Testis (tissue), 3 donors: ENCODE data around the gene QRFP. TPM values are rescaled to one million over a fixed set of nuclear protein-coding genes. Genes with fewer than 3 reads are reported as not detected.

Source experiments
- DNase-seq: peaks from one replicate; pipeline ENCODE4 v3.0.0-alpha.2; 2019
- H3K27ac ChIP-seq, 2 donors: fragments of 200-600 bp; sonication (generic); one replicate each; pipeline ENCODE4 v1.5.1; 2019
- H3K27me3 ChIP-seq: fragments of 200-600 bp; sonication (generic); one replicate; pipeline ENCODE4 v1.5.1; 2019
- H3K36me3 ChIP-seq: fragments of 200-600 bp; sonication (generic); one replicate; pipeline ENCODE4 v1.5.1; 2017; ENCODE audit warnings: low read depth; ENCODE audit errors: missing control alignments
- H3K4me1 ChIP-seq: fragments of 200-600 bp; sonication (generic); one replicate; pipeline ENCODE4 v1.5.1; 2019
- H3K4me3 ChIP-seq, 2 donors: fragments of 200-600 bp; sonication (generic); one replicate each; pipeline ENCODE4 v1.5.1; 2017 to 2019
- H3K9me3 ChIP-seq: fragments of 200-600 bp; sonication (generic); one replicate; pipeline ENCODE4 v1.5.1; 2017
- POLR2A ChIP-seq: fragments of 450-650 bp; IDR thresholded peaks from one replicate; pipeline ENCODE4 v1.6.1; 2017; ENCODE audit warnings: antibody characterized with exemption, mild to moderate bottlenecking, moderate library complexity
- WGBS, 2 donors: methylation state at CpG; one replicate each; pipeline ENCODE4 v1.1.5; 2018; 5-methylcytosine and 5-hydroxymethylcytosine counted together
- intact Hi-C: fragments of 100-400 bp; cut with DNase I; formaldehyde crosslinking; loops from one replicate; pipeline ENCODE4 v1.15.1; 2023; ENCODE audit warnings: low total_unique reads
- polyA plus RNA-seq: library from polyadenylated mRNA; stranded (reverse); fragments of 350-450 nt; fragmentation: Illumina TruSeq; extraction: RNeasy Lipid Tissue Mini Kit (QIAGEN cat#74804); gene quantifications from one replicate; pipeline ENCODE4 v1.2.3, GENCODE V29; 2014; ENCODE audit warnings: low read depth, low replicate concordance; ENCODE audit not compliant: insufficient read depth
- total RNA-seq, 2 donors: library from RNA; depleted of rRNA; stranded (reverse); fragments of >200 nt; gene quantifications; one replicate each; pipeline ENCODE4 v1.2.3, GENCODE V29; 2016
- TF ChIP-seq, protein P1 (sequence below), 3 experiments: fragments of 450-650 bp in 2 of 3; fragments of 200-600 bp in 1 of 3; sonication (generic) in 1 of 3; IDR thresholded peaks; one replicate each; pipeline ENCODE4 v1.5.1; 2016 to 2019; ENCODE audit warnings: antibody characterized with exemption in 3 of 3, mild to moderate bottlenecking in 2 of 3, moderate library complexity in 1 of 3

Gene QRFP
- total and polyA plus RNA-seq, 3 donors from 2014 or later = 0.24 TPM; not detected in 2

- 90 to 96% methylated on average over 8 to 15 of the region's 15 CpGs for WGBS, 2 donors
- Histone ChIP-seq H3K4me1 (peaks cover 5% of the 10 kb centered on the region), H3K4me3 (no peak overlapping the region), H3K27me3 (no peaks in the 10 kb centered on the region), H3K36me3 (no peaks in the 10 kb centered on the region), H3K9me3 (no peaks in the 10 kb centered on the region), H3K27ac (no peak overlapping the region)
- TF ChIP-seq POLR2A = no peak
- TF ChIP-seq, protein P1, sequence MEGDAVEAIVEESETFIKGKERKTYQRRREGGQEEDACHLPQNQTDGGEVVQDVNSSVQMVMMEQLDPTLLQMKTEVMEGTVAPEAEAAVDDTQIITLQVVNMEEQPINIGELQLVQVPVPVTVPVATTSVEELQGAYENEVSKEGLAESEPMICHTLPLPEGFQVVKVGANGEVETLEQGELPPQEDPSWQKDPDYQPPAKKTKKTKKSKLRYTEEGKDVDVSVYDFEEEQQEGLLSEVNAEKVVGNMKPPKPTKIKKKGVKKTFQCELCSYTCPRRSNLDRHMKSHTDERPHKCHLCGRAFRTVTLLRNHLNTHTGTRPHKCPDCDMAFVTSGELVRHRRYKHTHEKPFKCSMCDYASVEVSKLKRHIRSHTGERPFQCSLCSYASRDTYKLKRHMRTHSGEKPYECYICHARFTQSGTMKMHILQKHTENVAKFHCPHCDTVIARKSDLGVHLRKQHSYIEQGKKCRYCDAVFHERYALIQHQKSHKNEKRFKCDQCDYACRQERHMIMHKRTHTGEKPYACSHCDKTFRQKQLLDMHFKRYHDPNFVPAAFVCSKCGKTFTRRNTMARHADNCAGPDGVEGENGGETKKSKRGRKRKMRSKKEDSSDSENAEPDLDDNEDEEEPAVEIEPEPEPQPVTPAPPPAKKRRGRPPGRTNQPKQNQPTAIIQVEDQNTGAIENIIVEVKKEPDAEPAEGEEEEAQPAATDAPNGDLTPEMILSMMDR (IDR thresholded peaks at IDR 0.05) = no peak
- intact Hi-C loops = no loop called here
- no peak for DNase-seq
Observed at GRCh38 chr9:130882696-130883225, 13.9 kb downstream of the QRFP start.

DNA sequence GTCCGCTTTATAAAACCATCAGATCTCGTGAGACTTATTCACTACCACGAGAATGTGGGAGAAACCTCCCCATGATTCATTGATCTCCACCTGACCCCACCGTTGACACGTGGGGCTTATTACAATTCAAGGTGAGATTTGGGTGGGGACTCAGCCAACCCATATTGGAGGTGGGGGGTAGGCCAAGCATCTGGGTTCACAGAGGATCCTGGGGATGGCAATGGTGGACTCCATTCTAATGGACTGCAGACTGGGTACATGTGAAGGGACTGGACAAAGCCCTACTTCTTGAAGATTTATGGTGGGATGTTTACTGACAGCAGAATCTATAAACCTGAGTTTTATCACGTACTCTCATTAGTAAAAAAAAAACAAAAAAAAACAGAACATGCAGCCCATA lies 15.1 kb downstream of the QRFP start:
- WGBS, 2 donors = 79 to 85% methylated on average over 6 of the region's 6 CpGs

DNA sequence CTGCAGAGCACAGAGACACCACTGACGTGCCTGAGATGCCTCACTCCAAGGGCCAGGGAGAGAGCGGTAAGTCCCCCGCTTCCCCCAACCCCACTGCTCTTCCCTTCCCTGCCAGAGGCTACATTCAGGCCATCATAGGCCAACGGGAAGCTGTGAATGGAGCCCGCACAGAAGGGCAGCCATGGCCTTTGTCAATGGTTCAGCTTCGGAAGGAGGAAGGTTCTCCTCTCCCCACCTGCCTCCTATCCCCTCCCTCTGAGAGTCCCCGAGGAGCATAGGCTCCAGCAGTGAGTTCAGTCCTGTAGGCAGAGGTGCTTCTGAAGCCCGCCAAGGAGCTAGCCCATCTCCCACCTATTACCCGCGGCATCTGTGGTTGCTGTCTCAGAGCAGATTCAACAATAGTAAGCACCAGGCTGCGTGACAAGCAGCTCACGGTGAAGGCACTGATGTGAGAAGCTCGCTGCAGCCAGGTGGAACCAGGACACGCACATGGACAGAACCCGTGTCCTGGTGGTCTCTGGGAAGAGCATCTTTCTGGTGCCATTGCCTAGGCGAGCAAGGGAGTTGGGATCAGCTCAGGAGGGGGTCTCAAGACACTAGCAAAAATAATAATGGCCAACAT lies 15.9 kb downstream of the QRFP start:
- DNase-seq = no peak
- no peaks in the 10 kb centered on the region for H3K27me3 ChIP-seq
- TF ChIP-seq POLR2A = no peak
- no peak overlapping the region for H3K4me3 ChIP-seq
- intact Hi-C loops = no loop called here
- no peak overlapping the region for H3K27ac ChIP-seq
- WGBS, 2 donors = 92 to 95% methylated on average over 7 to 15 of the region's 16 CpGs
- H3K9me3 ChIP-seq = no peaks in the 10 kb centered on the region
- peaks cover 2% of the 10 kb centered on the region for H3K36me3 ChIP-seq
- H3K4me1 ChIP-seq = peaks cover under 1% of the 10 kb centered on the region

More for the DNA sequence above, 15.1 kb downstream of the QRFP start:
- no peaks in the 10 kb centered on the region for H3K27me3 ChIP-seq
- peaks cover 5% of the 10 kb centered on the region for H3K4me1 ChIP-seq
- H3K4me3 ChIP-seq = no peak overlapping the region
- no peak for TF ChIP-seq POLR2A
- TF ChIP-seq, protein P1 (IDR thresholded peaks at IDR 0.05) = no peak
- H3K36me3 ChIP-seq = no peaks in the 10 kb centered on the region
- DNase-seq = no peak
- H3K9me3 ChIP-seq = no peaks in the 10 kb centered on the region
- no peak overlapping the region for H3K27ac ChIP-seq
- intact Hi-C loops = no loop called here

DNA sequence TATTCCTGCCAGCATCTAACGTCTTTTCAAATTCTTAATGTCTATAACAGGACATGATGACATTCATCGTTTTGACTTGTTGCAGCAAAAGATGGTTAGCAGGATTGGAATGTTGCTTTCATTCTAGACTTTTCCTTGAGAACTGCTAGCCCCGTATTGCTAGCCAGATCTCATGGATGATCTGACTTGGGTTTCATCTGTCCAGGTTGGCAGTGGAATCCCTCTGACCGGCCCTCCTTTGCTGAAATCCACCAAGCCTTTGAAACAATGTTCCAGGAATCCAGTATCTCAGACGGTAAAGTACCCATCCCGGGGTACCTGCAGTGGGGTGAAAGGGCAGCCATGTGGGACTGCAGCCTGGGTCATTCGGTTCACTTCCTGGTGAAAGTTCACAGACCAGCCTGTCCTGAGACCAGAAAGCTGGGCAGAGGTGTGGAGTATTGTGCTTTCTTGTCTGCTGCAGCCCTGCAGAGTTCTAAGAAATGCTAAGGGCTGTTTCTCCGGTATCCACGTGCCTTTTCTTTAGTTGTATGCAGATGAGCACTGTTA lies 16.7 kb downstream of the QRFP start:
- Histone ChIP-seq H3K9me3 (no peaks in the 10 kb centered on the region), H3K4me1 (no peaks in the 10 kb centered on the region), H3K27me3 (no peaks in the 10 kb centered on the region), H3K36me3 (peaks cover 2% of the 10 kb centered on the region), H3K27ac (no peak overlapping the region), H3K4me3 (no peak overlapping the region)
- TF ChIP-seq POLR2A = no peak
- TF ChIP-seq, protein P1 (IDR thresholded peaks at IDR 0.05) = no peak
- intact Hi-C loops = no loop called here
- 91 to 94% methylated on average over 9 of the region's 9 CpGs for WGBS, 2 donors
- no peak for DNase-seq

GRCh38 chr9:130878295-130878694 lies 18.3 kb downstream of the QRFP start:
- Histone ChIP-seq H3K27me3 (no peaks in the 10 kb centered on the region), H3K27ac (no peak overlapping the region), H3K4me1 (peaks cover 13% of the 10 kb centered on the region), H3K36me3 (peaks cover 2% of the 10 kb centered on the region), H3K9me3 (no peaks in the 10 kb centered on the region), H3K4me3 (no peak overlapping the region)
- 87 to 95% methylated on average over 6 of the region's 6 CpGs for WGBS, 2 donors
- no peak for TF ChIP-seq POLR2A
- TF ChIP-seq, protein P1 (IDR thresholded peaks at IDR 0.05) = no peak
- DNase-seq = no peak
- intact Hi-C loops = no loop called here
